HAP-1 (cell line): ENCODE measurements around the gene WBP1L.
"Not testable (repeated sequence)": the region's sequence is repeated elsewhere in the genome, so short reads cannot be mapped to it uniquely, and the experiment has no call there.

Source experiments
- DNase-seq, 2 experiments: peaks; one replicate each; pipeline ENCODE4 v3.0.0-alpha.2; 2016 to 2020; ENCODE audit warnings: low spot score in 2 of 2
- H3K27me3 ChIP-seq: fragments of 250-450 bp; sonication (Bioruptor Pico); 2 replicates; pipeline ENCODE4 v1.5.1; 2020; ENCODE audit warnings: low read depth, mild to moderate bottlenecking, moderate library complexity
- H3K36me3 ChIP-seq: fragments of 250-450 bp; sonication (Bioruptor Pico); replicated peaks from 2 replicates; pipeline ENCODE4 v1.5.1; 2020; ENCODE audit warnings: mild to moderate bottlenecking
- H3K4me1 ChIP-seq: fragments of 250-450 bp; sonication (Bioruptor Pico); 2 replicates; pipeline ENCODE4 v1.5.1; 2020; ENCODE audit warnings: mild to moderate bottlenecking
- H3K4me3 ChIP-seq: fragments of 250-450 bp; sonication (Bioruptor Pico); 2 replicates; pipeline ENCODE4 v1.5.1; 2020; ENCODE audit warnings: mild to moderate bottlenecking, moderate library complexity
- H3K9me3 ChIP-seq: fragments of 250-450 bp; sonication (Bioruptor Pico); 2 replicates; pipeline ENCODE4 v1.5.1; 2020; ENCODE audit warnings: mild to moderate bottlenecking, moderate library complexity
- in situ Hi-C: fragments of 300-500 bp; cut with MboI; formaldehyde crosslinking; loops from 3 replicates; pipeline ENCODE4 v1.14.3; 2020; ENCODE audit warnings: low sequenced_read_pairs, inconsistent platforms, mixed read lengths

Gene WBP1L

GRCh38 chr10:102714621-102715455 is 28.9 kb upstream of the WBP1L start, which contains the start of gene SFXN2:
Gene SFXN2, plus strand, starts transcription at chr10:102714636. Its CDS starts 12,001 bp downstream, at chr10:102726637.
- Histone ChIP-seq H3K4me1 (peaks cover 26% of the 10 kb centered on the region), H3K36me3 (peaks cover 7% of the 10 kb centered on the region; the same call in 1 of the 2 replicates), H3K4me3 (peak within 1 kb of the TSS; percentile 86), H3K27me3 (no peaks in the 10 kb centered on the region), H3K9me3 (no peaks in the 10 kb centered on the region)
- DNase-seq, result peak in 1 of 2 experiments; percentile 61
- in situ Hi-C loops, result no loop called here

GRCh38 chr10:102715880-102716279 is 27.9 kb upstream of the WBP1L start:
- no peaks in the 10 kb centered on the region for H3K27me3 ChIP-seq
- no peaks in the 10 kb centered on the region for H3K9me3 ChIP-seq
- H3K36me3 ChIP-seq, result peaks cover 8% of the 10 kb centered on the region; the same call in 1 of the 2 replicates
- DNase-seq, result no peak
- H3K4me3 ChIP-seq, result peak overlapping the region; percentile 86
- H3K4me1 ChIP-seq, result peaks cover 29% of the 10 kb centered on the region
- in situ Hi-C loops, result no loop called here

- H3K27me3 ChIP-seq, in situ Hi-C loops, H3K4me3 ChIP-seq, H3K9me3 ChIP-seq, DNase-seq, H3K36me3 ChIP-seq: not testable (repeated sequence)
- H3K4me1 ChIP-seq, result peaks cover 36% of the 10 kb centered on the region
These were observed 26.7 kb upstream of the WBP1L start for GRCh38 chr10:102716900-102717565.

DNA sequence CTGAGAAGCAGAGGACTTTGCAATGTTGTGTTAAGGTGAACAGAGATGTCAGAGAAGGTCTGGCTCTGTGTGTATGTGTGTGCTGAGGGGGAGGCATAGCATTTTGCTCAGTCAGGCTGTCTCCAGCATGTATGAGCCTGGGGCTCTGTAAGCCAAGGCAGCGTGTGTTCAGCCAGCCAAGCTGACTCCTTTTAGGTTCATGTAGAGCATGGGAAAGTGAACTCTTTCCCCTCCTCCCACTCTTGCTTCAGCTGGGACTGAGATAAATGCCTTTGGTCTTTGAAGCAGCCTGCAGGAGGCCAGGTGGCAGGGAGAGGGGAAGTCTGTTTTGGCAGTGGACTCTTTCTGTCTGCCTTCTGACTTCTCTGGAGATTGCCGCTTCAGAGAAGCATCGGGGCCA is 25.5 kb upstream of the WBP1L start:
- Histone ChIP-seq H3K27me3 (no peaks in the 10 kb centered on the region), H3K4me3 (no peak overlapping the region), H3K9me3 (no peaks in the 10 kb centered on the region), H3K4me1 (peaks cover 42% of the 10 kb centered on the region), H3K36me3 (peaks cover 9% of the 10 kb centered on the region; the same call in 1 of the 2 replicates)
- in situ Hi-C loops, result no loop called here
- DNase-seq, result peak; percentile 24 to 39

- no peak overlapping the region for H3K4me3 ChIP-seq
- no peak for DNase-seq
- H3K27me3 ChIP-seq, result no peaks in the 10 kb centered on the region
- H3K9me3 ChIP-seq, result no peaks in the 10 kb centered on the region
- peaks cover 42% of the 10 kb centered on the region for H3K4me1 ChIP-seq
- in situ Hi-C loops, result no loop called here
- peaks cover 26% of the 10 kb centered on the region for H3K36me3 ChIP-seq
These were observed 23.4 kb upstream of the WBP1L start for GRCh38 chr10:102720337-102720736.

- Histone ChIP-seq H3K4me1 (peaks cover 42% of the 10 kb centered on the region), H3K27me3 (no peaks in the 10 kb centered on the region), H3K36me3 (peaks cover 29% of the 10 kb centered on the region), H3K9me3 (no peaks in the 10 kb centered on the region), H3K4me3 (no peak overlapping the region)
- in situ Hi-C loops, result no loop called here
- DNase-seq, result no peak
These were observed 22.9 kb upstream of the WBP1L start for GRCh38 chr10:102720775-102721301.

DNA sequence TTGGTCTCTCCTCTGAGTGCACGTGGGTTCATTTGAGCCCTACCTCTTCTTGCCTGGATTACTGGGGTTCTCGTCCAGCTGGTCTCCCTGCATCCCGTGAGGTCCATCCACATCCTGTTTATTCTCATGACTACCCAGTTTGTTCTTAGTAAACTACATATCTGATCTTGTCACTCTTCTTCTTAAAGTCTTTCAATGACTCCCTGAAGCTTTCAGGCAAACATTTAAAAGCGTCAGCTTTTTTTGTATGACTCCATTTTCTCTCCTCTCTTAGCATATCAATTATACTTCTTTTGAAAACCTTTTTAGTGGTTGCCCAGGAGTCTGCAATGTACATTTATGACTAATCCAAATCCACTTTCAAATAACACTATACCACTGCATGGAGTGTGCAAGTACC is 21.8 kb upstream of the WBP1L start:
- Histone ChIP-seq H3K4me3 (no peak overlapping the region; the same call in 1 of the 2 replicates), H3K4me1 (peaks cover 34% of the 10 kb centered on the region), H3K36me3 (peaks cover 38% of the 10 kb centered on the region), H3K9me3 (no peaks in the 10 kb centered on the region), H3K27me3 (no peaks in the 10 kb centered on the region)
- peak; percentile 52 to 93 for DNase-seq
- in situ Hi-C loops, result no loop called here

DNA sequence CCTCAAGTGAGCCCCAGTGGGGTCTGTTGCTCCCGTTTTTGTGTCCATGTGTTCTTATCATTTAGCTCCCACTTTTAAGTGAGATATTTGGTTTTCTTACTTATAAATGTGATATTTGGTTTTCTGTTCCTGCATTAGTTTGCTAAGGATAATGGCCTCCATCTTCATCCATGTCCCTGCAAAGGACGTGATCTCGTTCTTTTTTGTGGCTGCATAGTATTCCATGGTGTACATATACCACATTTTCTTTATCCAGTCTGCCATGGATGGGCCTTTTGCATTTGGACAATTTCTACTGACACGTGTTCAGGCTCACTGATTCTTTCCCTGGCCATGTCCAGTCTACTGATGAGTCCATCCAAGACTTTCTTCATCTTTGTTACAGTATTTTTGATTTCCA is 19.8 kb upstream of the WBP1L start:
- no peak overlapping the region for H3K4me3 ChIP-seq
- in situ Hi-C loops, result no loop called here
- H3K4me1 ChIP-seq, result peaks cover 22% of the 10 kb centered on the region
- DNase-seq, result no peak
- no peaks in the 10 kb centered on the region for H3K9me3 ChIP-seq
- peaks cover 53% of the 10 kb centered on the region for H3K36me3 ChIP-seq
- no peaks in the 10 kb centered on the region for H3K27me3 ChIP-seq

- DNase-seq, result no peak
- in situ Hi-C loops, result no loop called here
- Histone ChIP-seq H3K27me3 (no peaks in the 10 kb centered on the region), H3K9me3 (no peaks in the 10 kb centered on the region), H3K36me3 (peaks cover 68% of the 10 kb centered on the region), H3K4me1 (peaks cover 11% of the 10 kb centered on the region), H3K4me3 (no peak overlapping the region)
These were observed 17.5 kb upstream of the WBP1L start for GRCh38 chr10:102726274-102726673.

DNA sequence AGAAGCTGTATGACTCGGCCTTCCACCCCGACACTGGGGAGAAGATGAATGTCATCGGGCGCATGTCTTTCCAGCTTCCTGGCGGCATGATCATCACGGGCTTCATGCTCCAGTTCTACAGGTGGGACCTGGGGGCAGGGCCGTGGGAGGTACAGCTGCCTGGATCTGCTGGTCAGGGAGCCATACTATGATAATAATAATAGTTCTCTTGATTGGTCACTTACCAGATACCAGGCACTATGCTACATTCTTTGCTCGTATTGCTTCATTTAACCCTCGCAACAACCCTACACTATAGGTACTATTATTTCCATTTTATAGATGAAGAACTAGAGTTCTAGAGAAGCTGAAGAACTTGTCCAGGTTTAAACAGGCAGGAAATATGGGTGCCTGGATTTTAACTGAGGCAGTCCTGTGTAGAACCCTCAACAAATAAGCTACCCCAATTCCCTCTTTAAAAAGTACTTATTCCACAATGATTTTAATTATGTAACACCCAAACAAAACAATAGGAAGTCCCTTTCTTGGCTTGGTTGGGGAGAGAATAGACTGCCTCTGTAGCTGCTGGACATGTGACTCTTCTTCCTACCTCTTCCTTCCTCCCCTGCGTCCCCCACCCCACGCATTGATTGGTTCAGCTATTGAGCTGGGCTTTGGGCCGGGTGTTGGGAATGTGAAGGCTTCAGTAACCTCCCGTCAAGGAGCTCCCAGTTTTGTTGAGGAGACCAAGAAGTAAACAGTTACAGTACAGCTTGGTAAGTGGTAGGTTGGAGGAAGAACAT is 16.5 kb upstream of the WBP1L start:
- H3K36me3 ChIP-seq, result peaks cover 78% of the 10 kb centered on the region
- in situ Hi-C loops, result no loop called here

GRCh38 chr10:102729029-102730026 is 14.4 kb upstream of the WBP1L start:
- DNase-seq, result peak; percentile 53 to 91
- H3K4me1 ChIP-seq, result no peaks in the 10 kb centered on the region
- in situ Hi-C loops, result no loop called here

More for the DNA sequence above, 16.5 kb upstream of the WBP1L start:
- Histone ChIP-seq H3K9me3 (no peaks in the 10 kb centered on the region), H3K4me3 (no peak overlapping the region), H3K27me3 (no peaks in the 10 kb centered on the region), H3K4me1 (peaks cover 5% of the 10 kb centered on the region)
- no peak for DNase-seq

GRCh38 chr10:102731222-102731800 is 12.4 kb upstream of the WBP1L start:
- peaks cover 81% of the 10 kb centered on the region for H3K36me3 ChIP-seq
- no peak overlapping the region for H3K4me3 ChIP-seq
- H3K9me3 ChIP-seq, result no peaks in the 10 kb centered on the region

More at GRCh38 chr10:102729029-102730026, 14.4 kb upstream of the WBP1L start:
- Histone ChIP-seq H3K4me3 (no peak overlapping the region), H3K9me3 (no peaks in the 10 kb centered on the region), H3K27me3 (no peaks in the 10 kb centered on the region), H3K36me3 (peaks cover 86% of the 10 kb centered on the region)

More at GRCh38 chr10:102731222-102731800, 12.4 kb upstream of the WBP1L start:
- in situ Hi-C loops, result no loop called here
- H3K4me1 ChIP-seq, result no peaks in the 10 kb centered on the region
- H3K27me3 ChIP-seq, result no peaks in the 10 kb centered on the region
- no peak for DNase-seq
